Stimulated activated CD8-positive, alpha-beta memory T cell treated with anti-CD3 and anti-CD28 coated beads, Interleukin-7, amount 100 ng/mL, for 4 hours (primary cell): Measurements from ENCODE around the gene TTC32.

Experiments used
- DNase-seq, 2 donors: peaks; one replicate each; pipeline ENCODE4 v3.0.0-alpha.2; 2020; ENCODE audit warnings: low read depth in 2 of 2

TTC32 gene

DNA sequence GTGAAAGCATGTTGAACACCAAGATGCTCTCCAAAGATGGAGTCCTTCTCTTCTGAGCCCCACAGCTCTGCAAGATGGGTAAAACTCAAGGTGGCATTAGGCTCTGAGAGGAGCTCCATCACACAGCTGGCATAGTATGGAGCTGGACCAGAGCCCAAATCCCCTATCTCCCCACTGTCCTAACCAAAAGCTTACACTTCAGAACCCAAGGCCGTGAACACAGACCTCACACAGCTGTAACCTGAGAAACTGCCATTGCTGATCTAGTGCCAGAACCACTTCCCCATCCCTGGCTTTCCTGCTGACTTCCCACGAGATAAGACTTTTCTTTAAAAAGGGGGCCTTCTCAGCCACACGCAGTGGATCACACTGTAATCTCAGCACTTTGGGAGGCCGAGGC is 25.0 kb downstream of the TTC32 start:
- no peak for DNase-seq

GRCh38 chr2:19875280-19875679 is 26.5 kb downstream of the TTC32 start:
- no peak for DNase-seq

GRCh38 chr2:19874726-19875125 is 27.1 kb downstream of the TTC32 start:
- DNase-seq, result no peak

DNA sequence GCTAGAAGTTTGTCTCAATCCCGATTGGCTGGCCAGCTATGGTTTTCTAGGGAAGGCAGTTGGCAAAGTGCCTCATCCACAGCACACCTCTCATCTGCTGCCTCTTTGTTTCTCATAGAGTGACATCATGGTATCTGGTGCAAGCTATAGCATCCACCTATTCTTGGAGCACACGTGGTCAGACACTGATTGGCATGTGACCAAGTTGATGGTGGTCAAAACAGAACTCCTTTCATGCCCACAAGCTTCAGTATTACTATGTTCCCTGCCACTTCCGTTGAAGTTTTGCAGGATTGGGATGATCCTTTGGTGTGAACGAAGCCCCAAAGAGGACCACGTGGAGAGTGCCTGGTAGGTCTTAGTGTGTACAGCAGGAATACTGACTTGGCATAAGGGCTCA is 28.8 kb downstream of the TTC32 start:
- DNase-seq, result no peak

- no peak for DNase-seq
These were observed 29.5 kb downstream of the TTC32 start for GRCh38 chr2:19872302-19872701.

GRCh38 chr2:19871836-19872235 is 29.9 kb downstream of the TTC32 start:
- DNase-seq, result no peak

DNA sequence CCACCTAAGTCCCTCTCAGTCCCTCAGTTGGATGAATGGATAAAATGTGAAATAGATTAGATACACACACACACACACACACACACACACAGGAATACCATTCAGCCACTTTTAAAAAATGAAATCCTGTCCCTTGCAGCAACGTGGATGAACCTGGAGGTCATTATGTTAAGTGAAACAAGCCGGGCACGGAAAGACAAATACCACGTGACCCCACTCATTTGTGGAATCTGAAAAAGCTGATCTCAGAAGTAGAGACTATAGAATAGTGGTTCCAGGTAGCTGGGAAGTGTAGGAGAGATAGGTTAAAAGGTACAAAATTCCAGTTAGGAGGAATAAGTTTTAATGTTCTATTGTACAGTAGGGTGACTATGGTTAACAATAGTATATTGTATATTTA is 31.0 kb downstream of the TTC32 start:
- no peak for DNase-seq

- peak; percentile 26 to 53 for DNase-seq
These were observed 32.8 kb downstream of the TTC32 start for GRCh38 chr2:19868701-19869580.

- DNase-seq, result no peak
These were observed 33.6 kb downstream of the TTC32 start for GRCh38 chr2:19868224-19868623.

- no peak for DNase-seq
These were observed 35.0 kb downstream of the TTC32 start for GRCh38 chr2:19866771-19867170.

GRCh38 chr2:19865151-19865550 is 36.6 kb downstream of the TTC32 start:
- DNase-seq, result no peak

GRCh38 chr2:19864381-19864780 is 37.4 kb downstream of the TTC32 start:
- DNase-seq, result no peak

GRCh38 chr2:19863303-19864041 is 38.3 kb downstream of the TTC32 start:
- DNase-seq, result peak; percentile 26 to 34

- DNase-seq, result no peak
These were observed 40.0 kb downstream of the TTC32 start for GRCh38 chr2:19861813-19862212.

GRCh38 chr2:19860022-19860421 is 41.8 kb downstream of the TTC32 start:
- DNase-seq, result no peak

GRCh38 chr2:19859565-19859964 is 42.2 kb downstream of the TTC32 start:
- no peak for DNase-seq

- no peak for DNase-seq
These were observed 44.0 kb downstream of the TTC32 start for GRCh38 chr2:19857806-19858205.

DNA sequence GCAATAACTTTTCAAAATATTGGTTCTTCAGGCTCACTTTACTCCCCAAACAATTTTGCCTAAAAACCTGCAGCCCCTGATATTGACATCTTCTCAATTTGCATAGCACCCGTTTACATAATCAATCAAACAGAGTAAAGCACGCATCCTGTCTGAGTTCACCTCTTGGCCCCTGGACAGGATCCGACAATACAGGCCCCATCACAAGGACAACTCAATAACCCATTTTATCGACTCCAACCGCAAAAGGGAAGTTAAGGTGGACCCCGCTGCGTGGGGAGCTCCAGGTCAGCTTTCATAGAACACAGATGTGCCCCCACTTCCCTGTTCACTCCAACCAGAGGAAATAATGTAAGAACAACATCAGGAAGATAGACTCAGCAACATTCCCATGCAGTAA is 44.7 kb downstream of the TTC32 start:
- no peak for DNase-seq

DNA sequence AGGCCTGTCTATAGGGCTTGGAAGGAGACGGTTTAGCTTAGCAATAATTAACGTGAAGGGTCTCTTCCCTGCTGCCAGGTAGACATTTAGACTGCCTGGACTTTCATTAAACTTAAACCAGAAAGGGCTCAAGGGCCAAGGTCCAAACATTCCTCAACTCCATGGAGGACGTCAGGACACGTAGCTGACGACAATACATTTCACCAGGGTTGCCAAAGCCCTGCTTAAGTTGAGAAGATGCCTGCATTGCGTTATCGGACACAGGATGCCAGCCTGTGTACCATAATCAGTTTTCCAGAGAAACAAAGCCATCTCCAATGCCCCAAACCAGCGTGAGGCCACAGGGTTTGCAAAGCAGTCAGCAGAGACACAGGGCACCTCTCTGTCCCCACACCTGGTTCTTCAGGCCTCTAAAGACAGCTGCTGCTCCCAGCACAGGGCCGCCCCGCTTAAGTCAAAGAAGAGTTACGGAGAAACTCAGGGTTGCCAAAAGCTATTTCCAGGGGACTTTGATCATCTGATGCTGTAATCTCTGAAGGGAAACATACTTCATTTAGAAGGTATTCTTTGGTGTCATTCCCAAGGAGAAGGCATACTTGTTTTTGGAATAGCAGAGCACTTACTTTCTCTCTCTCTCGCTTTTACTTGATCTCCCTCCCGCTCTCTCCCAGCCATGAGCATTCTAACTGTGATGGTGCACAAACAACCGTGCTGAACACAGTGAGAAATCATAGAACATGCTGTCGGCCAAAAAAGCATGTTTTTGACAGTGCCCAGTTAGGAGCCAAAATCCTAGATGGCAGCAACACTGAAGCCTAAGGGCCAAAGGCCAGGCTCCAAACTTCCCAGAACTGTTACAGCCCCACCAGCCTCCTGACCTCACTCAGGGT is 46.0 kb downstream of the TTC32 start:
- DNase-seq, result no peak

- DNase-seq, result no peak
These were observed 46.9 kb downstream of the TTC32 start for GRCh38 chr2:19854596-19855541.

- DNase-seq, result no peak
These were observed 50.6 kb downstream of the TTC32 start for GRCh38 chr2:19851116-19851695.
